Measurements from ENCODE around the gene TTC3. TPM values are rescaled to one million over a fixed set of nuclear protein-coding genes. Genes with fewer than 3 reads are reported as not detected.
A peak's percentile ranks its signal among the peaks of the same experiment; 100 is the strongest.

Gene TTC3
- total and polyA plus RNA-seq, 9 of the 15 experiments (the other 6 are each of a cell fraction or from before 2014, with no cell fraction given) = 17.5 to 92.0 (median 59.5) TPM

DNA sequence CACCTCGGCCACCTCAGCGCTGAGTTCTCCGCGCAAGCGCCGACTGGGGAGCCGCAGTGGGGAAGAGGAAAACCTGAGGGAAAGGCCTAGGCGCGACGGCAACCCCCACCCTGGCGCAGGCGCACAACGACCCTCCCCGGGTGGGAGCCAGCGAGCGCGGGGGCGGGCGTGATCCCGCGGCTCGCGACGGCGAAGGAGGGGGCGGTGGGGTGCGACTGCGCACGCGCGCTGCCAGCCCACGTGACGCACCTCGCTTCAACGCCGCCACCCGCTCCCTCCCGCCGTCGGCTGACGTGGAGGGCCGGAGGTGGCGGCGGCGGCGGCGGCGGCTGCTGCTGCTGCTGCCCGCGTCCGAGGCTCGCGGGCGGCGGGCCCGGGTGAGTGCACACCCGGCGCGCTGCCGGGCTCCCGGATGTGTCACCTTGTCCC lies at the start of gene TTC3, which contains the start of gene PIGP (continued):
- TF ChIP-seq NUFIP1 (IDR thresholded peaks at IDR 0.05; ENCODE audit: partially characterized antibody) = no peak
- no peak for TF ChIP-seq ZNF274 (IDR thresholded peaks at IDR 0.05; ENCODE audit: borderline replicate concordance, low read depth, low read length)
- TF ChIP-seq ZNF143 (CRISPR knock-in tag; IDR thresholded peaks at IDR 0.05) = no peak
- no peak for TF ChIP-seq RBM14 (IDR thresholded peaks at IDR 0.05; ENCODE audit: borderline replicate concordance, insufficient read depth, low read depth, low read length)
- no peak for TF ChIP-seq PCBP1 (IDR thresholded peaks at IDR 0.05; ENCODE audit: low read depth, low read length, poor library complexity, severe bottlenecking)
- no peak for TF ChIP-seq ETV5 (CRISPR knock-in tag; IDR thresholded peaks at IDR 0.05; ENCODE audit: low read depth)
- TF ChIP-seq PHTF2 (CRISPR knock-in tag; IDR thresholded peaks at IDR 0.05) = no peak
- peak; percentile 32; the same call in 1 of the 2 replicates for TF ChIP-seq FOSL1 (tag; conservative IDR thresholded peaks at IDR 0.05)
- TF ChIP-seq YBX1 (IDR thresholded peaks at IDR 0.05) = no peak
- TF ChIP-seq, protein P1, sequence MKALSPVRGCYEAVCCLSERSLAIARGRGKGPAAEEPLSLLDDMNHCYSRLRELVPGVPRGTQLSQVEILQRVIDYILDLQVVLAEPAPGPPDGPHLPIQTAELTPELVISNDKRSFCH (CRISPR knock-in tag; IDR thresholded peaks at IDR 0.05) = no peak
- TF ChIP-seq, protein P1 (tag; IDR thresholded peaks at IDR 0.05) = no peak
- TF ChIP-seq NELFE (IDR thresholded peaks at IDR 0.05; ENCODE audit: insufficient read depth, insufficient read length) = no peak
- TF ChIP-seq, protein P2, sequence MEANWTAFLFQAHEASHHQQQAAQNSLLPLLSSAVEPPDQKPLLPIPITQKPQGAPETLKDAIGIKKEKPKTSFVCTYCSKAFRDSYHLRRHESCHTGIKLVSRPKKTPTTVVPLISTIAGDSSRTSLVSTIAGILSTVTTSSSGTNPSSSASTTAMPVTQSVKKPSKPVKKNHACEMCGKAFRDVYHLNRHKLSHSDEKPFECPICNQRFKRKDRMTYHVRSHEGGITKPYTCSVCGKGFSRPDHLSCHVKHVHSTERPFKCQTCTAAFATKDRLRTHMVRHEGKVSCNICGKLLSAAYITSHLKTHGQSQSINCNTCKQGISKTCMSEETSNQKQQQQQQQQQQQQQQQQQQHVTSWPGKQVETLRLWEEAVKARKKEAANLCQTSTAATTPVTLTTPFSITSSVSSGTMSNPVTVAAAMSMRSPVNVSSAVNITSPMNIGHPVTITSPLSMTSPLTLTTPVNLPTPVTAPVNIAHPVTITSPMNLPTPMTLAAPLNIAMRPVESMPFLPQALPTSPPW (CRISPR knock-in tag; IDR thresholded peaks at IDR 0.05) = peak; percentile 98
- peak; percentile 84; the same call in 1 of the 2 replicates for TF ChIP-seq GATAD2B (IDR thresholded peaks at IDR 0.05; ENCODE audit: borderline replicate concordance)
- TF ChIP-seq RBM15 (IDR thresholded peaks at IDR 0.05; ENCODE audit: insufficient read depth, low read length) = no peak
- no peak for TF ChIP-seq STAT5A (IDR thresholded peaks at IDR 0.05; ENCODE audit: borderline replicate concordance, low read length)
- TF ChIP-seq RBM17 (IDR thresholded peaks at IDR 0.05; ENCODE audit: borderline replicate concordance, low read depth, low read length) = no peak
- TF ChIP-seq SRSF9 (IDR thresholded peaks at IDR 0.05; ENCODE audit: borderline replicate concordance, low read depth, low read length) = no peak
- no peak for TF ChIP-seq HSF4 (CRISPR knock-in tag; IDR thresholded peaks at IDR 0.05; ENCODE audit: borderline replicate concordance)
- TF ChIP-seq GABPB1 (CRISPR knock-in tag; IDR thresholded peaks at IDR 0.05) = no peak
- TF ChIP-seq FOXA1 (IDR thresholded peaks at IDR 0.05; ENCODE audit: borderline replicate concordance) = no peak
- TF ChIP-seq DDX20 (tag; IDR thresholded peaks at IDR 0.05; ENCODE audit: low read depth) = no peak
- no peak for TF ChIP-seq TEAD4 (IDR thresholded peaks at IDR 0.05; ENCODE audit: low read length)
- no peak for TF ChIP-seq TEAD4 (CRISPR knock-in tag; IDR thresholded peaks at IDR 0.05; ENCODE audit: borderline replicate concordance)
- no peak for TF ChIP-seq HEY1 (CRISPR knock-in tag; IDR thresholded peaks at IDR 0.05; ENCODE audit: borderline replicate concordance)
- no peak for TF ChIP-seq ZBED1 (IDR thresholded peaks at IDR 0.05)
- no peak for TF ChIP-seq NCOA6 (IDR thresholded peaks at IDR 0.05)
- TF ChIP-seq, protein P3, sequence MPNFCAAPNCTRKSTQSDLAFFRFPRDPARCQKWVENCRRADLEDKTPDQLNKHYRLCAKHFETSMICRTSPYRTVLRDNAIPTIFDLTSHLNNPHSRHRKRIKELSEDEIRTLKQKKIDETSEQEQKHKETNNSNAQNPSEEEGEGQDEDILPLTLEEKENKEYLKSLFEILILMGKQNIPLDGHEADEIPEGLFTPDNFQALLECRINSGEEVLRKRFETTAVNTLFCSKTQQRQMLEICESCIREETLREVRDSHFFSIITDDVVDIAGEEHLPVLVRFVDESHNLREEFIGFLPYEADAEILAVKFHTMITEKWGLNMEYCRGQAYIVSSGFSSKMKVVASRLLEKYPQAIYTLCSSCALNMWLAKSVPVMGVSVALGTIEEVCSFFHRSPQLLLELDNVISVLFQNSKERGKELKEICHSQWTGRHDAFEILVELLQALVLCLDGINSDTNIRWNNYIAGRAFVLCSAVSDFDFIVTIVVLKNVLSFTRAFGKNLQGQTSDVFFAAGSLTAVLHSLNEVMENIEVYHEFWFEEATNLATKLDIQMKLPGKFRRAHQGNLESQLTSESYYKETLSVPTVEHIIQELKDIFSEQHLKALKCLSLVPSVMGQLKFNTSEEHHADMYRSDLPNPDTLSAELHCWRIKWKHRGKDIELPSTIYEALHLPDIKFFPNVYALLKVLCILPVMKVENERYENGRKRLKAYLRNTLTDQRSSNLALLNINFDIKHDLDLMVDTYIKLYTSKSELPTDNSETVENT (CRISPR knock-in tag; IDR thresholded peaks at IDR 0.05) = peak; percentile 69; the same call in 1 of the 2 replicates
